Mesangial cell (primary cell): ENCODE measurements around the gene CGB2. TPM values are rescaled to one million over a fixed set of nuclear protein-coding genes. Genes with fewer than 3 reads are reported as not detected.

ENCODE experiments used
- total RNA-seq: library from RNA; depleted of rRNA; stranded (reverse); fragments of >200 nt; gene quantifications from 2 replicates; pipeline ENCODE4 v1.2.3, GENCODE V29; 2015

CGB2 gene
- total RNA-seq, result 3.9 TPM in 1 of 2 replicates, not detected in the other

GRCh38 chr19:49031642-49032301 is at the start of gene CGB2:
Gene CGB2, plus strand, starts transcription at chr19:49031890. Its CDS starts 206 bp downstream, at chr19:49032096.

GRCh38 chr19:48993175-48994034 is 38.3 kb upstream of the CGB2 start, which contains the start of the genes GYS1 and RUVBL2:
Gene GYS1, minus strand, starts transcription at chr19:48993309. Its CDS starts 197 bp downstream, at chr19:48993112.
Gene RUVBL2, plus strand, starts transcription at chr19:48993887. Its CDS starts 25 bp downstream, at chr19:48993912.

GRCh38 chr19:49017041-49017665 is 14.5 kb upstream of the CGB2 start, which contains the start of gene LHB:
Gene LHB, minus strand, starts transcription at chr19:49017091. Its CDS starts 10 bp downstream, at chr19:49017081.

GRCh38 chr19:49024233-49024632 is 7.5 kb upstream of the CGB2 start, which contains the start of gene CGB3:
Gene CGB3, minus strand, starts transcription at chr19:49024333. Its CDS starts 362 bp downstream, at chr19:49023971.

GRCh38 chr19:49036815-49037214 is 5.1 kb downstream of the CGB2 start, which contains the start of gene CGB1:
Gene CGB1, minus strand, starts transcription at chr19:49036895. Its CDS starts 184 bp downstream, at chr19:49036711.

GRCh38 chr19:49043548-49043947 is 11.9 kb downstream of the CGB2 start, which contains the start of gene CGB5:
Gene CGB5, plus strand, starts transcription at chr19:49043848. Its CDS starts 362 bp downstream, at chr19:49044210.

GRCh38 chr19:49049011-49049410 is 17.3 kb downstream of the CGB2 start, which contains the start of gene CGB8:
Gene CGB8, minus strand, starts transcription at chr19:49049111. Its CDS starts 372 bp downstream, at chr19:49048739.

GRCh38 chr19:49057636-49058234 is 26.0 kb downstream of the CGB2 start, which contains the start of gene CGB7:
Gene CGB7, minus strand, starts transcription at chr19:49057749. Its CDS starts 2,374 bp downstream, at chr19:49055375.

GRCh38 chr19:49064768-49065611 is 33.3 kb downstream of the CGB2 start, which contains the start of gene NTF4:
Gene NTF4, minus strand, starts transcription at chr19:49064818. Its CDS starts 2,821 bp downstream, at chr19:49061997.

Other genes with a start within 250 kb of the CGB2 start
- 69.8 and 75.0 TPM in 2 replicates for gene BCAT2, start 220.9 kb upstream of the CGB2 start, total RNA-seq
- 2.0 and 24.1 TPM in 2 replicates for gene HSD17B14, start 195.4 kb upstream of the CGB2 start, total RNA-seq
- gene PLEKHA4, start 163.3 kb upstream of the CGB2 start, total RNA-seq, result 2.8 and 12.4 TPM in 2 replicates
- 22.8 and 32.2 TPM in 2 replicates for gene PPP1R15A, start 159.5 kb upstream of the CGB2 start, total RNA-seq
- gene TULP2, start 133.1 kb upstream of the CGB2 start, total RNA-seq, result not detected in 2 replicates
- gene NUCB1, start 131.6 kb upstream of the CGB2 start, total RNA-seq, result 196 and 317 TPM in 2 replicates
- 0.33 TPM in 1 of 2 replicates, not detected in the other for gene DHDH, start 98.2 kb upstream of the CGB2 start, total RNA-seq
- 129 and 173 TPM in 2 replicates for gene BAX, start 77.0 kb upstream of the CGB2 start, total RNA-seq
- gene FTL, start 66.6 kb upstream of the CGB2 start, total RNA-seq, result 1,218 and 2,784 TPM in 2 replicates
- 34.2 and 47.6 TPM in 2 replicates for gene GYS1, start 38.6 kb upstream of the CGB2 start, total RNA-seq
- 137 and 324 TPM in 2 replicates for gene RUVBL2, start 38.0 kb upstream of the CGB2 start, total RNA-seq
- 0.49 and 0.76 TPM in 2 replicates for gene LHB, start 14.8 kb upstream of the CGB2 start, total RNA-seq
- gene CGB3, start 7.6 kb upstream of the CGB2 start, total RNA-seq, result 0.33 TPM in 1 of 2 replicates, not detected in the other
- 3.7 TPM in 1 of 2 replicates, not detected in the other for gene CGB1, start 5.0 kb downstream of the CGB2 start, total RNA-seq
- 0.38 and 2.1 TPM in 2 replicates for gene CGB5, start 12.0 kb downstream of the CGB2 start, total RNA-seq
- gene CGB8, start 17.2 kb downstream of the CGB2 start, total RNA-seq, result 0.25 and 8.0 TPM in 2 replicates
- 3.4 and 3.6 TPM in 2 replicates for gene CGB7, start 25.9 kb downstream of the CGB2 start, total RNA-seq
- gene NTF4, start 32.9 kb downstream of the CGB2 start, total RNA-seq, result 0.25 TPM in 1 of 2 replicates, not detected in the other
- not detected in 2 replicates for gene KCNA7, start 40.8 kb downstream of the CGB2 start, total RNA-seq
- 155 and 218 TPM in 2 replicates for gene SNRNP70, start 53.6 kb downstream of the CGB2 start, total RNA-seq
- gene LIN7B, start 82.5 kb downstream of the CGB2 start, total RNA-seq, result 6.4 and 8.9 TPM in 2 replicates
- gene C19orf73, start 87.3 kb downstream of the CGB2 start, total RNA-seq, result 3.7 and 6.0 TPM in 2 replicates
- gene PPFIA3, start 87.7 kb downstream of the CGB2 start, total RNA-seq, result 2.4 and 2.7 TPM in 2 replicates
- gene HRC, start 123.5 kb downstream of the CGB2 start, total RNA-seq, result not detected in 2 replicates
- gene TRPM4, start 125.9 kb downstream of the CGB2 start, total RNA-seq, result 7.7 and 13.8 TPM in 2 replicates